LNCaP clone FGC (cell line): ENCODE data around the gene XYLT1.

Experiments used
- DNase-seq: peaks from one replicate; pipeline ENCODE4 v3.0.0-alpha.2; 2011; ENCODE audit warnings: low read depth
- H3K4me3 ChIP-seq: 2 replicates; pipeline ENCODE4 v1.5.1; 2011; ENCODE audit warnings: mild to moderate bottlenecking, low read depth, low read length, control low read depth
- TF ChIP-seq, protein P1 (sequence below): IDR thresholded peaks from 2 replicates; pipeline ENCODE4 v1.5.1; 2012; ENCODE audit warnings: mild to moderate bottlenecking; ENCODE audit not compliant: control insufficient read depth, insufficient read depth; ENCODE audit errors: extremely low read depth

Gene XYLT1

DNA sequence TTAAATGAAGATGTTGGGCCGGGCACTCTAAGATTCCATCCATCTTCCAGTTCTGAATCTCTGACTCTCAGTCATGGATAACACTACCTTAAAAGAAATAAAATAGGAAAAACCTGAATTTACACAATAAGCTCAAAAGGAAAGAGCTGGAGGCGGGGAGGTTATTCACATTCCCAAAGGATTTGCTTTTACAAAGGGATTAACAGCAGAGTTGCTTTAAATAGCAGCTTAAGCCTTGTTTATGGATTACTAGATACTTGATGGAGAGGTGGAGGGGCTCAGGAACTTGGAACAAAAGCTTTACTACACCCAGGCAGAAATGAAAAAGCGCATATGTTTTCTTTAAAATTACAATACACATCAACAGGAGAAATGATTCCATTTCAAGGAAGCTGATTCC is 84.5 kb downstream of the XYLT1 start:
- H3K4me3 ChIP-seq = no peak overlapping the region
- TF ChIP-seq, protein P1, sequence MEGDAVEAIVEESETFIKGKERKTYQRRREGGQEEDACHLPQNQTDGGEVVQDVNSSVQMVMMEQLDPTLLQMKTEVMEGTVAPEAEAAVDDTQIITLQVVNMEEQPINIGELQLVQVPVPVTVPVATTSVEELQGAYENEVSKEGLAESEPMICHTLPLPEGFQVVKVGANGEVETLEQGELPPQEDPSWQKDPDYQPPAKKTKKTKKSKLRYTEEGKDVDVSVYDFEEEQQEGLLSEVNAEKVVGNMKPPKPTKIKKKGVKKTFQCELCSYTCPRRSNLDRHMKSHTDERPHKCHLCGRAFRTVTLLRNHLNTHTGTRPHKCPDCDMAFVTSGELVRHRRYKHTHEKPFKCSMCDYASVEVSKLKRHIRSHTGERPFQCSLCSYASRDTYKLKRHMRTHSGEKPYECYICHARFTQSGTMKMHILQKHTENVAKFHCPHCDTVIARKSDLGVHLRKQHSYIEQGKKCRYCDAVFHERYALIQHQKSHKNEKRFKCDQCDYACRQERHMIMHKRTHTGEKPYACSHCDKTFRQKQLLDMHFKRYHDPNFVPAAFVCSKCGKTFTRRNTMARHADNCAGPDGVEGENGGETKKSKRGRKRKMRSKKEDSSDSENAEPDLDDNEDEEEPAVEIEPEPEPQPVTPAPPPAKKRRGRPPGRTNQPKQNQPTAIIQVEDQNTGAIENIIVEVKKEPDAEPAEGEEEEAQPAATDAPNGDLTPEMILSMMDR = no peak
- no peak for DNase-seq

GRCh38 chr16:17384471-17384870 is 86.3 kb downstream of the XYLT1 start:
- no peak for DNase-seq
- no peak overlapping the region for H3K4me3 ChIP-seq
- TF ChIP-seq, protein P1 = no peak

- no peak overlapping the region for H3K4me3 ChIP-seq
- TF ChIP-seq, protein P1 = no peak
- no peak for DNase-seq
Measured at GRCh38 chr16:17382949-17383863, 87.6 kb downstream of the XYLT1 start.

- TF ChIP-seq, protein P1 = no peak
- no peak overlapping the region for H3K4me3 ChIP-seq
- no peak for DNase-seq
Measured at GRCh38 chr16:17382514-17382913, 88.2 kb downstream of the XYLT1 start.

DNA sequence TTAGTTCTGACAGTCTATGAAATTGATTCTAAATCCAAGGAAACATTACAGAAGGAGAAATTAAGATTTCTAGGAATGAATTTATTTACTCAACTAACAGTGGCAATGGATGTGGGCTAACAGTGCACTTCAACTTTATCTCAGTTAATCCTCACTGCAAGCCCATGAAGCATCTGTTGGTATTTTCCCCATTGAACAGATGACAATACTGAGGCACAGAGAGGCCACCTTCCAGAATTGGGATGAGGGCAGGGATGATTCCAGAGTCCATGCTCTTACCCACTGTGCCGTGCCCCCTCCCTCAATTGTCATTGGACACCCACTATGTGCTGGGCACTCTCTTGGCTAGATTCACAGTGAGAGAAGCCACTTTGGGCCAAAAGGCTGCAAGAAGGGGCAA is 89.0 kb downstream of the XYLT1 start:
- no peak overlapping the region for H3K4me3 ChIP-seq
- no peak for DNase-seq
- TF ChIP-seq, protein P1 = no peak

DNA sequence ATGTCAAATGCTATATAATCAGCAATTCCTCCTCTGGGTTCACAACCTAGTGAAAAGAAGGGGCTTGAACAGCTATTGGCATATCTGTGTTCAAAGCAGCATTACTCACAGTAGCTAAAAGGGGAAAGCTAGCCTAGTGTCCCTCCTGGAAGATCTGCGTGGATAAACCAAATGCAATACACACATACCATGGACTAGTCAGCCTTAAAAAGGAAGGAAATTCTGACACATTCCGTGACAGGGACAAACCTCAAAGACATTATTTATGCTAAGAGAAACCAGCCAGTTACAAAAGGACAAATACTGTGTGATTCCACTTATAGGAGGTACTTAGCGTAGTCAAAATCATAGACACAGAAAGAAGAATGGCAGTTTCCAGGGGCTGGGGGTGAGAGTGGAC is 90.1 kb downstream of the XYLT1 start:
- no peak overlapping the region for H3K4me3 ChIP-seq
- TF ChIP-seq, protein P1 = no peak
- DNase-seq = no peak

- TF ChIP-seq, protein P1 = no peak
- DNase-seq = no peak
- no peak overlapping the region for H3K4me3 ChIP-seq
Measured at GRCh38 chr16:17379121-17379571, 91.6 kb downstream of the XYLT1 start.
